Epidermal melanocyte (primary cell): Measurements from ENCODE around the gene GRIA1.
"Not testable (repeated sequence)": the region's sequence is repeated elsewhere in the genome, so short reads cannot be mapped to it uniquely, and the experiment has no call there.

ENCODE experiments used
- DNase-seq: peaks from one replicate; pipeline ENCODE4 v3.0.0; 2011; ENCODE audit warnings: low spot score; ENCODE audit not compliant: insufficient read length

GRIA1 gene

DNA sequence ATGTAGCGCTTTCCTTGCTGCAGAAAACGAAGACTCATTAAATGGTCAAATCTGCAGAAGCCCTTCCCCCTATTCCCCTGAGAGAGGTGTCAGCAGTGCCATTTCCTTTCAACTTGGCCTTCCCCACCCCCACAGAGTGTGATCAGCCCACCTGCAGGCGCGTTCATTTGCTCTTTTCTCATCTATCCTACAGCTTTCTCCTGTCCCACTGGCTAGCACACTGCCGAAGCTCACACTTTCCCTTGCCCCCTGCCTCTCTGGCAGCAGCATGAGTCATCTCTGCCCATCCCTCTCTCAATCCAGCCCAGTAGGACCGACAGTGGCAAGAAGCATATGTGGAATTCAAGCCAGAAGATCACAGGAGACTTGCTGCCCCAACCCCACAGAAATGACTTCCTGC lies 334.4 kb downstream of the GRIA1 start:
- no peak for DNase-seq

DNA sequence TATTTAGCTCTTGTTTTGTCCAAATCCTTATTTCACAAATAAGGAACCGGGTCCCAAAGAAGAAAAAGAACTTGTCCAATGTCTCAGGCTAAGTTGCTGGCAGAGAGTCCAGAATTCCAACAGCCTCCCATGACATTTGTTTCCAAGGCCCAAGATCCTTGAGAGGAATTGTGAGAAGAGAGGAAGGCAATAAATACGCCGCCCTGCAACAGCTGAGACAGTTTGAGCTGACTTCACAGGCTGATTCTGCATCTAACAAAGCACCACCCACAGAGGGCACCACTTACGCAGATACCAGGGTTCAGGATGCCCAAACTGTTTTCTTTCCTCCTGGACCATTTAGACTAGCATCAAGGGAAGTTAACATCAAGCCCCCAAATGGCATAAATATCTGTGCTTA lies 336.9 kb downstream of the GRIA1 start:
- no peak for DNase-seq

DNA sequence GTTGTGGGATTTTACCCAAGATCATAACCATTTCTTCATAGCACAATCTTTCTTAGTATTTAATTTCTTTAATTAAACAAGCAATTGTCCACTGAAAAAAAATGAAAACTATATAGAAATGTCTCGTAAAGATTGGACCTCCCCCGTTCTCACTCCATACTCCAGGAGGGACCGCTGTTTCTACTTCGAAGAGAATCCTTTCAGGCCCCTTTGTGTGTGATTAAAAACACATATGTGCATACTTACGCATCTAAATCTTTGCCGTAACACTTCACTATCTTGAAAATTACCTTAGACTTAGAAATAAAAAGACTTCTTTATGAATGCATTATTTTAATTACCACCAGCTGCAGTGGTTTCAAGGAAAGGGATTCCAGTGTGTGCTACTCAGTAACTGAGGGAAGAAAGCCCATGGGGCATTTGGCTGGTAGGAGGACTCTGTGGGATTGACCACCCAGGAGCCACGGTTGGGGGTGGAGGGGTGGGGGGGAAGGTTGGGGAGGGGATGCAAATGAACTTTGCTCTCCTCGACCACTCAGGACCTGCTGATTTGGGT lies 339.1 kb downstream of the GRIA1 start:
- DNase-seq, result no peak

DNA sequence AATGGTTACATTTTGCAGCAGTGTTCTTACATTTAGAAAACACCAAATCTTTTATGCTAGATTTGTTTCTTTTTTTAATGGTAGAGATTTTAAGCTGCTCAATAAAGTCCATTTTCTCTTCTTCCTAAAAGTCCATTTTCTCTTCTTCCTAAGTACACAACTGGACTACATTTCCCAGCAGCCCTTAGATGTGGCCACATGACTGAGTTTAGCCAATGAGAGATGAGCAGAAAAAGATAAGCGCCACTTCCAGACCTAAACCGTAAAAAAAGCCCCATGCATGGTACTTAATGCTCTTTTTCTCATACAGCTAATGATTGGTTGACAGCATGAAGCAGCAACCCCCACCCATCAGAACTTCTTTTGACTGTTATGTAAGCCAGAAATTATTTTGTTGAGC lies 341.5 kb downstream of the GRIA1 start:
- DNase-seq, result no peak

- no peak for DNase-seq
Measured at GRCh38 chr5:153835891-153836515, 345.5 kb downstream of the GRIA1 start.

- DNase-seq, result not testable (repeated sequence)
Measured at GRCh38 chr5:153849303-153850113, 359.0 kb downstream of the GRIA1 start.

DNA sequence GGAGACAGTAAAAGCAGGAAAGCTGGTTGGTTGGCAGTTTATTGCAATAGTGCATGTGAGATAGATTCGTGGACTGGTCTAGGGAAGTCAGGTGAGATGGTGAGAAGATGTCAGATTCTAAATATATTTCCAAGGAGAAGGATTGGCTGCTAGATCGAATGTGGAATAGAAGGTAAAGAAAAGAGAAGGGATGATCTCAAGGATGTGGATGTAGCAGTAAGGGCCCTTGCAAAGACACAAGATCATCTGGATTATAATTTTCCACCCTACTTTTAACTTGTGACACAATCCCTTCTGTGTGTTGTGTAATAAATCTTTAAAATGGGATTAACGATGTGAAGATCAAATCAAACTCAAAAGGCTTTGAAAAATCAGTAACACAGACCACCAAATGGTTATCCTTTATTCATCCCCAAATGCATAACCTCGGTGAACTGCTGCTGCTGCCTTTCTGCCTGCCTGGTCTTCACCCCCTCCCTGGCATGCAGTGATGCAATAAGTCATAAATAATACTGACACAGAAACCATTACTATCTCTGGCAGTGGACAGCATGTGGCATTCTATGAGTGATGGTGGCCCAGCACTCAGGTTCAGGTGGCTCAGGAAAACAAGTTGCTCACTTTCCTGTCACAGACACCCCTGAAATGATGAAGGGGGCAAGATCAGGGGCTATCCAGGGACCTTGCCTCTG lies 369.9 kb downstream of the GRIA1 start:
- no peak for DNase-seq

- DNase-seq, result not testable (repeated sequence)
Measured at GRCh38 chr5:153862906-153863305, 372.4 kb downstream of the GRIA1 start.
